Sigmoid colon (tissue), 3 donors: ENCODE results near the gene TRIP10.
"Not testable (repeated sequence)": the region's sequence is repeated elsewhere in the genome, so short reads cannot be mapped to it uniquely, and the experiment has no call there.

Experiments
- CTCF ChIP-seq, 4 experiments: fragments of 450-650 bp in 3 of 4; fragments of 200-600 bp in 1 of 4; IDR thresholded peaks; one replicate each; pipeline ENCODE4 v1.5.1; 2016 to 2019; ENCODE audit warnings: antibody characterized with exemption in 4 of 4, mild to moderate bottlenecking in 3 of 4, moderate library complexity in 2 of 4
- POLR2A ChIP-seq, 2 donors: fragments of 450-650 bp; IDR thresholded peaks; one replicate each; pipeline ENCODE4 v1.6.1; 2016; ENCODE audit warnings: antibody characterized with exemption in 2 of 2, mild to moderate bottlenecking in 2 of 2, moderate library complexity in 2 of 2

- not testable (repeated sequence) for TF ChIP-seq CTCF, POLR2A (IDR thresholded peaks at IDR 0.05)
Observed at GRCh38 chr19:6776045-6776444, 36.6 kb downstream of the TRIP10 start.
